NB4 (cell line): ENCODE measurements around the gene TGFBR3.

Experiments
- DNase-seq: peaks from one replicate; pipeline ENCODE4 v3.0.0; 2010; ENCODE audit warnings: low read depth
- H3K4me3 ChIP-seq: one replicate; pipeline ENCODE4 v1.5.1; 2011; ENCODE audit warnings: mild to moderate bottlenecking, low read depth, low read length, moderate library complexity
- CTCF ChIP-seq: IDR thresholded peaks from one replicate; pipeline ENCODE4 v1.5.1; 2012; ENCODE audit warnings: low read depth, low read length
- MAX ChIP-seq: IDR thresholded peaks from 2 replicates; pipeline ENCODE4 v1.6.1; 2011; ENCODE audit warnings: low read depth, low read length
- MYC ChIP-seq: IDR thresholded peaks from 2 replicates; pipeline ENCODE4 v1.6.1; 2011; ENCODE audit warnings: low read depth, low read length
- POLR2A ChIP-seq: IDR thresholded peaks from 2 replicates; pipeline ENCODE4 v1.6.1; 2011; ENCODE audit warnings: mild to moderate bottlenecking; ENCODE audit not compliant: insufficient read length; ENCODE audit errors: extremely low read depth

TGFBR3 gene

GRCh38 chr1:91746728-91747338 is 139.1 kb downstream of the TGFBR3 start:
- TF ChIP-seq MYC = no peak
- no peak for TF ChIP-seq MAX
- TF ChIP-seq CTCF = no peak
- TF ChIP-seq POLR2A = no peak
- no peak for DNase-seq
- H3K4me3 ChIP-seq = no peak overlapping the region

- DNase-seq = no peak
- TF ChIP-seq POLR2A (no peak), CTCF (no peak), MYC (no peak), MAX (no peak)
- no peak overlapping the region for H3K4me3 ChIP-seq
Measured at GRCh38 chr1:91745640-91746373, 140.1 kb downstream of the TGFBR3 start.

- DNase-seq = no peak
- TF ChIP-seq CTCF = no peak
- no peak for TF ChIP-seq MYC
- no peak for TF ChIP-seq POLR2A
- TF ChIP-seq MAX = no peak
Measured at GRCh38 chr1:91744953-91745639, 140.9 kb downstream of the TGFBR3 start.

GRCh38 chr1:91742848-91743292 is 143.1 kb downstream of the TGFBR3 start:
- DNase-seq = no peak
- TF ChIP-seq MAX (no peak), POLR2A (no peak), CTCF (no peak), MYC (no peak)
- no peak overlapping the region for H3K4me3 ChIP-seq

More at GRCh38 chr1:91744953-91745639, 140.9 kb downstream of the TGFBR3 start:
- no peak overlapping the region for H3K4me3 ChIP-seq

- no peak for TF ChIP-seq MYC
- no peak for TF ChIP-seq POLR2A
- TF ChIP-seq CTCF = no peak
- no peak for TF ChIP-seq MAX
- no peak overlapping the region for H3K4me3 ChIP-seq
- no peak for DNase-seq
Measured at GRCh38 chr1:91741906-91742305, 144.0 kb downstream of the TGFBR3 start.
